ENCODE measurements around the gene SP1.

DNA sequence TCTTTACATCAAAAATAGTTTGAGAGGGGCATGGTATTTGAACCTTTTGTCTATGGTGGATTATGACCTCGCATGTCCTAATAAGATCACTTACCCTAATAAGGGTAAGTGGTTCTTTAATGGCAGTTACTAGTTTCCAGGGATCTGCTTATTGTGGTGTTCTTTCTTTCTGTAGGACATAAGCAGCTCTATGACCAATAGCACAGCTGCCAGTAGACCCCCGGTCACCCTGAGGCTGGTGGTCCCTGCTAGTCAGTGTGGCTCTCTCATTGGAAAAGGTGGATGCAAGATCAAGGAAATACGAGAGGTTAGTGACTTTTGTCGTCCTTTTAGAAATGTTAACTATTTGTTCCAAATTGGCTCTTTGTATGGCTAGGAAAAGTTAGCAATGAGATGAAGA lies 79.1 kb downstream of the SP1 start:
- no peak for TF ChIP-seq POLR2A (IDR thresholded peaks at IDR 0.05)
- TF ChIP-seq, protein P1, sequence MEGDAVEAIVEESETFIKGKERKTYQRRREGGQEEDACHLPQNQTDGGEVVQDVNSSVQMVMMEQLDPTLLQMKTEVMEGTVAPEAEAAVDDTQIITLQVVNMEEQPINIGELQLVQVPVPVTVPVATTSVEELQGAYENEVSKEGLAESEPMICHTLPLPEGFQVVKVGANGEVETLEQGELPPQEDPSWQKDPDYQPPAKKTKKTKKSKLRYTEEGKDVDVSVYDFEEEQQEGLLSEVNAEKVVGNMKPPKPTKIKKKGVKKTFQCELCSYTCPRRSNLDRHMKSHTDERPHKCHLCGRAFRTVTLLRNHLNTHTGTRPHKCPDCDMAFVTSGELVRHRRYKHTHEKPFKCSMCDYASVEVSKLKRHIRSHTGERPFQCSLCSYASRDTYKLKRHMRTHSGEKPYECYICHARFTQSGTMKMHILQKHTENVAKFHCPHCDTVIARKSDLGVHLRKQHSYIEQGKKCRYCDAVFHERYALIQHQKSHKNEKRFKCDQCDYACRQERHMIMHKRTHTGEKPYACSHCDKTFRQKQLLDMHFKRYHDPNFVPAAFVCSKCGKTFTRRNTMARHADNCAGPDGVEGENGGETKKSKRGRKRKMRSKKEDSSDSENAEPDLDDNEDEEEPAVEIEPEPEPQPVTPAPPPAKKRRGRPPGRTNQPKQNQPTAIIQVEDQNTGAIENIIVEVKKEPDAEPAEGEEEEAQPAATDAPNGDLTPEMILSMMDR (IDR thresholded peaks at IDR 0.05) = no peak

Measured in testis (tissue), 2 donors.